GM18951 (cell line): ENCODE results near the gene PAFAH2.

Source experiments
- POLR2A ChIP-seq: IDR thresholded peaks from 4 replicates; pipeline ENCODE4 v1.6.1; 2011; ENCODE audit warnings: mild to moderate bottlenecking; ENCODE audit not compliant: insufficient read length, insufficient read depth; ENCODE audit errors: extremely low read depth
- in situ Hi-C: fragments of 300-500 bp; cut with MboI; formaldehyde crosslinking; loops from one replicate; pipeline ENCODE4 v1.12.0; 2022; ENCODE audit warnings: low sequenced_read_pairs, mixed read lengths, inconsistent platforms; ENCODE audit not compliant: unreplicated experiment

The PAFAH2 gene

DNA sequence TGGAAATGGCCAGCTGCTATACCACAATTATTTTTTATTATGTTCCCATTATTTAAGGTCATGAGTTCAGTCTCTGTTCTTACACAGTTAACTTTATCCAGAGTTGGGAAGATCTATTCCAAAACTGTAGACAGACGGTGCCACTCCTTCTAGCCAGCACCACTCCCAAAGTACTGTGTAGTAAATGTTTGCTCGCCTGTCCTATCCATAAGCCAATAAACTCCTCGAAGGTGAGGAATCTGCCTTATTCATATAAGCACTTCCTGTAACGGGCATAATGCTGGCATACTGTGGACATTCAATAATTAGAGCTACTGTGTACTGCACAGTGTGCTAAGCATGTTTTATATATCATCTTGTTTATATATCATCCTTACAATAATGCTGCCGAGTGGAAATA, 65.5 kb downstream of the PAFAH2 start:
- TF ChIP-seq POLR2A: no peak
- in situ Hi-C loops: no loop called here

DNA sequence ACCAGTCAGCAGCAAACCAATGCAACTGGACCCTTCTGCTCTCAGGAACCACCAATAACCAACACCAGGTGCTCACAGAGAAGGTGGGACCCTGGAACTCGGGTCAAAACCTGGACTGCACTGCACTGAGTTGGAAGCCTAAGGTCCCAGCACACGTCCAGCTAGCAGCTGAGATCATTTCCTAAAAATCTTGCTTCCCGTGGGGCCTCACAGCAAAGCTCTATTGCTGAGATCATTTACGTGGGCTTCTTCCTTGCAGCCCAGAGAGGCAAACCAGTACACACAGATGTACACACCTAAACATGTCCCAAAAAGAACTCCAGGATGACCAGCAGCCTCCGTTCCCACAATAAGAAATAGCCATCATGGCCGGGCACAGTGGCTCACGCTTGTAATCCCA, 68.8 kb downstream of the PAFAH2 start:
- no peak for TF ChIP-seq POLR2A
- in situ Hi-C loops: no loop called here

DNA sequence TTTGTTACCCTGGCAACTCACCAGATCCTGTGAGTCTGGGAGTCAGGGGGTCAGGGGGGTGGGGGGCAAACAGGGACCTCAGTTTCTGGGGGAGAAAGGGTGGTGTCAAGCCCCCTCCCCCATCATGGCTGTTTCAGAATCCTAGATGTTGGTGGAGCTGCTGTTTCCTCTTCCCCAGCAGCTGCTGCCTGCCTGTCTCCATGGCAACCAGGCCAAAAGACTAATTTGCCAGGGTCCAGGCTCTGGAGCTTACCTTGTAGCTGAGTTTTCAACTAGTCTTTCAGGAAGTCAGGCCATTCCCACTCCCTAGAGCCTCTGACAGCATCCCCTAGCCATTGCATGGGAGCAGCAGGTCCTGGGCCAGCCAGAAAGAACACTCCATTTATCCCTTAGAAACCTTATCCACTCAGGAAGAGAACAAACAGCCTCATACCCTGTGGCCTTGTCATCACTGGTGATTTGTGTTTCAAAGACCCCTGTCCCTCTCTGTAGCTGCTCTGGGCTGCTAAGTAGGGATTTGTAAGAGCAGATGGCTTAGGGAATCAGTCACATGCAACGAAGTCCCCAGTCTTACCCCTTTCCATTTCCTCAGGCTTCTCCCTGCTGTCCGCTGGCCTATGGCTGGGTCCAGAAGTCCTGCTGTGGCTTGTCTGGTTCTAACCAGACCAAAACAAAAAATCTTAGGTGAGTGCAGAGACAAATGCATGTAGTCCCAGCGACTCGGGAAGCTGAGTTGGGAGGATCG, 70.2 kb downstream of the PAFAH2 start:
- no peak for TF ChIP-seq POLR2A
- in situ Hi-C loops: no loop called here

DNA sequence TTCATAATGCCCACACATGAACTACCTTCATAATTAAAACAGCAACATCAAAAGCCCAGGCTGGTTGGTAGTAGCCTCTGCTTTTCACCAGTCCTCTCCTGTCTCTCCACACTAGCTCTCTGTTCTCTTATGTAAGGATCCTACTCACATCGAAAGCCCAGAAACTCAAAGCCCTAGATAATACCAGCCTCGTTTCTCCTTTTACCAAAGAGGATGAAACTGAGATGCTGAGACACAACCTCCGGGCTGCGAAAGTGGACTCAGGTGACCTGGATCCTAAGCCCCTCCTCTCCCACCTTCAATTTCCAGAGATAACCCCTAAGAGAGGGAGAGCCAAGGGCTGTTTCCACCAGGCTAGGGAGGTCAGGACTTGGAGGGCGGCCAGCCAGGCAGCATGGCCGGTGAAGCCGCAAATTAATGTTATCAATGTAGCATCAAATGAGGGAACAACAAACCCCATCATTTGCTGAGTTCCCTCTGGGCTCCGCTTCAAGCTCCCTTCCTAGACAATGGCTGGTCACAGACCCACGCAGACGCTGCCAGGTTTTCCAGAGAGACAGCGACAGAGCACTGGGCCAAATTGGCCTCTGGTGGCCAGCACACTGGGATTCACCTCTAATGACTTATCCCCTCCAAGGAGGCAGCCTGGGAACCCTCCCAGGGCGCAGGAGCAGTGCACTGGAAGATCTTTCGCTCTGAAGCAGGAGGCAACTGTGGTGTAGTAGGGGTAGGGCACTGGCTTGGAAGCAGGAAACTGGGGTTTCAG, 70.9 kb downstream of the PAFAH2 start:
- in situ Hi-C loops: no loop called here
- TF ChIP-seq POLR2A: no peak

DNA sequence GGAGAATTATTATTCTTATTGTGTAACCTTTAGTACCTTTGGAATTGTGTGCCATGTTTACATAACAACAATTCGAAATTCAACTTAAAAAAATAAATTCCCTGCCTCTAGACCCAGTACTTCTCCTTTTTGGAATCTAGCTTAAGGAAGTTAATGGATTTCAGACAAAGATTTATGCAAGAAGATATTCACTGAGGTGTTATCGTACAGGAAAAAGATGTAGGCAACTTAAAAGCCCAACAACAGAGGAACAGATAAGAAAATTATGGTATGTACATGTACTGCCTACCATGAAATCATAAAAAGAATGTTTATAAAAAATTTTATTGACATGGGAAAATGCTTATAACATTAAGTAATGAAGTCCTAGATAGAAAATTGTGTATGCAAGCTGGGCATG, 73.4 kb downstream of the PAFAH2 start:
- in situ Hi-C loops: no loop called here
- no peak for TF ChIP-seq POLR2A

DNA sequence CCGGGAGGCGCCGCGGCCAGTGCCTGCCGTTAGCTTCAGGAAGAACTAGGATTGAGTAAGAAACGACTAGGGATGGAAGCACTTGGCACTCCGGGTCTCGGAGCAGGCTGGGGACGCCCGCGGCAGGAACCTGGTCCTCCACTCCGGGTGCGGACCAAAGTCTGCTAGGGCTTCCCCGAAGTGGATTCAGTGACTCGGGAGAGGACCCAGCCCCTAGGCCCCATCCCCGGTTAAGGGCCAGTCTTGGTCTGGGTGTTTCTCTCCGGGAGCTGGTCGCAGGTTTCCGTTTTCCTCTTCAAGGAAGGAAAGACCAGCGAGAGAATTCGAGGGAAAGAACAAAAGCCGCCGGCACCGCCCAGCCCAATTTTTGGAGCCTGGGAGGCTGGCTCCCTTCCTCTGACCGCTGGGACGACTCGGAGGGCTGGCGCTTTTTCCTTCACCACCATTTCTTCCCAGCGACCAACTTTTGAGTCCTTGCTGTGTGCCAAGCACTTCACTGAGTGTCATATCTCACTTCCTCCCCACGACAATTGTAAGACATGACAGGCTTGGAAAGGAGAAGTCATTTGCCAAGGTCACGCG, 74.8 kb downstream of the PAFAH2 start:
- TF ChIP-seq POLR2A: no peak
- in situ Hi-C loops: no loop called here

DNA sequence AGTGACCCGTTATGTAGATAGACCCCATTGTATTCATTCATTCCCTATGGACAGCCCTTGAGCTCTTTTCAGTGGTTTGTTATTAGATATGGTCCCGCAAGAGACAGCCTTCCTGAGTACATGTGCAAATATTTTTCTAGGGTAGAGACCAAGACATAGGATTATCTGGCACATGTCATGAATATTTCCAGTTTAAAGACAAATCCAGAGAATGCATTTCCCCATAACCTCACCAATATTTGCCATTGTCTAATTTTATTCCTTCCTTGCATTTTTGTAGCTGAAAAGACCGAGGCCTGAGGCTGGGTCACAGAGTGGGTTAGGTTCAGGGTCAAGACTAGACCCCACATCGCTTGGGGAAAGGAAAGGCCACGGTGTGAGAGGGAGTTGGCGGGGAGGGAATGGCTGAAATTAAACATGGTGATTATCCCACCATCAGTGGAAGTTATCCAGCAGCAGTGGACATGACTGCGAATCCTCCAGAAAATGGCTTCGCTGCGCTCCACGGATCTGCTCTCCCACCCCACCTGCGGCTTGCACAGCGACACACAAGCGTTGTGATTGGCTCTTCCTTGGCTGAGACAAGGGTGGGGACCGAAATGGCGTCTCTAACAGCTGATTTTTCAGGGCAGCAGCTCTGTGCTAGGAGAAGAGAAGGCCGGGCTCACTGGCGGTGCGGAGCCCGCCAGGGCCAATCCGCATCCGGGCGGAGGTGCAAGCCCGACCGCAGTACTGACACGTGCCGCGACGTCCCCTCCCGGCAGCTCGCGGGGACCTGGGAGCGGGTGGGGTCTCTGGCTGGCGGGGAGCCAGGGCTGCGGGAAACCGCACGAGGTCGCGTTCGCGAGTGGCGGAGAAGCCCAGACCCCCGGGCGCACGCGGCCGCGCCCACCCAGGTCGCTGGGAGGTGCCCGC, 75.5 kb downstream of the PAFAH2 start:
- in situ Hi-C loops: no loop called here

DNA sequence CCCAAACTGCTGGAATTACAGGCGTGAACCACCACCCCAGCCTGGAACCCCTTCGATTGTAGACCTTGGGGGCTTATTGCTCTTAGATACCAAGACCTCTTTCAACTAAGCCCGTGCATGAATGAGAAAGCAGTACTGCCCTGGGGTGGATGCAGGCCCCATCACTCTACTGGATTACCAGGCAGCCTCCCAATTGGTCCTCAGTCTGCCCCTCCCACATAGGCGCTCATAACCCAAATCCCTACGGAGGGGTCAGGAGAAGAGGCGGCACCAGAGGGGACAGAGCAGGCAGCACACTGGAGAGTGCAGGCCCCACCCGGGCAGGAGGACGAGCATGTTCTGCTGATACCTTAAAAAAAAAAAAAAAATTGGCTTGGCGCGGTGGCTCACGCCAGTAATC, 79.2 kb downstream of the PAFAH2 start:
- TF ChIP-seq POLR2A: no peak
- in situ Hi-C loops: no loop called here

More for the DNA sequence above, 75.5 kb downstream of the PAFAH2 start:
- TF ChIP-seq POLR2A: no peak

DNA sequence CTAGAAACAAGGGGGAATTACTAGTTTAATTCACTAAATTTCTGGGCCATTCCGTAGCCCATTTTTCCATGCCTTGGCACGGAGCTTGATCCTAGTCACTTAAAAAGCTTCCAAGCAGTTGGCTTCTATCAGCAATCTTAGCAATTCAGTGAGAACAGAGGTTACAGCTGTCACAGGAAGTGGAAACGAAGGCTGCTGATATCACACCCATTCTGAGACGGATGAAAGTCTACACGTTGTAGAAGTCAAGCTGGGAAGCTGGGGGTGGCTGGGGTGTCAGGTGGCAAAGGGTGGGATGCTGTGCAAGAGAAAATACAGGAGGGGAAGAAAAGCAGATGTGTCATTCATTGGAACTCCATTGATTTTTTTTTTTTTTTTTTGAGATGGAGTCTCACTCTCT, 79.9 kb downstream of the PAFAH2 start:
- in situ Hi-C loops: no loop called here
- TF ChIP-seq POLR2A: no peak

DNA sequence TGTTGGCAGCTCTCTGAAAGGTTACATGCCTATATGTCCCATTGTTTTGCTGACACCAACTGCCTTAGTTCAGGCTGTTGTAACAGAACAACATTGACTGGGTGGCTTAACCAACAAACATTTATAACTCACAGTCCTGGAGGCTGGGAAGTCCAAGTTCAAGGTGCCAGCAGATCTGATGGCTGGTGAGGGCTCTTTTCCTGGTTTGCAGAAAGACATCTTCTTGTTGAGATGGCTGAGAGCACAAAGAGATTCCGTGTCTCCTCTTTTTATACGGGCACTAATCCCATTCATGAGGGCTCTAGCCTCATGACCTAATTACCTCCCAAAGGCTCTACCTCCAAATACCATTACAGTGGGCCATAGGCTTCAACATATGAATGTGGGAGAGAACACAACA, 81.4 kb downstream of the PAFAH2 start:
- no peak for TF ChIP-seq POLR2A
- in situ Hi-C loops: no loop called here

DNA sequence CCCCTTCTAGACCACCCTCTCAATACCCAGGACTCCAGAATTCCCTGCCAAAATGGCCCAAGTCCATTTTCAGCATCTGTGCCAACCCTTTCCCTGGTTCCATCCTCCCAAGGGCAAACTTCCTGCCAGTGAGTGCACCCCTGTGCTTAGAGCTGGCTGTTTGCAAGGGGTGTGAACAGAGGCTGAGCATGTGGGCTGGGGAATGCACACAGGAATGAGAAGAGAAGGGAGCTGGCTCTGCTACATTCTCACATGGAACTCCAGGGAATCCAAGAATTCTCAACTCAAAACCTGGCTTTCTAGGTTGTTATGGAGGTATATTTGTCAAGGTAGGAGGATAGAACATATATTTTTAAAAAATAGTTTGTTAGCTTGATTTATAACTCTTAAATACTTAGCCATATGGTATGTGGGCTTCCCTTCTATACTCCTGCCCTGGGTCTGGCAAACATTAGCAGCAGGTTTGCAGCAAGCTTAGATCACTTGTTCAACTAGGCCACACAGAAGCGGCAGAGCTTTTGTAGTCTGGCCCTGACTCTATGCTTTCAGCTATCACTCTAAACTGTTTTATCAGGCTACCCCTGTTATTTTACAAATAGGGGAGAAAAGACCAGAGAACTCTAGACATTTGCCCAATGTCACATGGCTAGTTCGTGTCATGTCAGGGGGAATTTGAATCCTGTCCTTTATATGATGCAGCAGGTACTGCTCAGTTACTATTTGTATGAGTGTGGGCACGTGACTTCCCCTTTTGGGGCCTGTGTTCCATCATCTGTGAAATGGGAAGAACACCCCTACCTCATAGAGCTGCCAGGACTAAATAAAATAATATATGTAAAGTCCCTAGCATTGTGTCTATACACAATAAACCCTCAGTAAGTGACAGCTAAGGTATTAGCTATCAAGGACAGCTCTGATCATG, 83.5 kb downstream of the PAFAH2 start:
- in situ Hi-C loops: no loop called here
- TF ChIP-seq POLR2A: no peak

DNA sequence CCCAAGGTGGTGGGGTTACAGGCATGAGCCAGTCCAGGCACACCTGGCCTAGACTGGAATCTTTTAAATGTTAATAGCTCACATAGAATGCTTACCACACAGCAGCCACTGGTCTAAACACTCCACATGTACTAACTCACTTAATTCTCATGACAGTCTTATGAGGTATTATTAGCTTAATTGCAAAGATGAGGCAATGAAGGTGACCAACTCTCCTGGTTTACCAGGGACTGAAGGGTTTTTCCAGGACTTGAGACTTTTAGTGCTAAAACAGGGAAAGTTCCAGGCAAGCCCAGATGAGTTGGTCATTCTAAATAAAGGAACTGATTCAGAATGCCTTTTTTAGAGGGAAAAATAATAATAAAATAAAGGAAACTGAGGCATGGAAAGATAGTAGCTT, 84.7 kb downstream of the PAFAH2 start:
- no peak for TF ChIP-seq POLR2A
- in situ Hi-C loops: no loop called here
